ES-I3 (cell line): ENCODE results near the gene PDAP1.
"Not testable (repeated sequence)": the region's sequence is repeated elsewhere in the genome, so short reads cannot be mapped to it uniquely, and the experiment has no call there.

ENCODE experiments used
- H3K36me3 ChIP-seq: 2 replicates; pipeline ENCODE4 v1.6.1; 2013; ENCODE audit warnings: mild to moderate bottlenecking, low read length, control low read depth, moderate library complexity; ENCODE audit not compliant: insufficient read depth
- H3K4me1 ChIP-seq: 2 replicates; pipeline ENCODE4 v1.6.1; 2013; ENCODE audit warnings: mild to moderate bottlenecking, control low read depth, low read length; ENCODE audit not compliant: insufficient read depth
- H3K9ac ChIP-seq: 2 replicates; pipeline ENCODE4 v1.6.1; 2013; ENCODE audit warnings: low read depth, mild to moderate bottlenecking, low read length, moderate library complexity
- H3K9me3 ChIP-seq: 2 replicates; pipeline ENCODE4 v1.6.1; 2013; ENCODE audit warnings: mild to moderate bottlenecking, low read length, moderate library complexity; ENCODE audit not compliant: control insufficient read depth, insufficient read depth

Gene PDAP1

GRCh38 chr7:99383791-99384370 is 24.5 kb downstream of the PDAP1 start:
- Histone ChIP-seq H3K36me3 (peaks cover 11% of the 10 kb centered on the region), H3K9ac (no peak overlapping the region), H3K4me1 (peaks cover 12% of the 10 kb centered on the region)

GRCh38 chr7:99383203-99383602 is 25.2 kb downstream of the PDAP1 start:
- no peaks in the 10 kb centered on the region for H3K9me3 ChIP-seq
- peaks cover 12% of the 10 kb centered on the region for H3K4me1 ChIP-seq
- no peak overlapping the region for H3K9ac ChIP-seq
- H3K36me3 ChIP-seq = peaks cover 9% of the 10 kb centered on the region

More at GRCh38 chr7:99383791-99384370, 24.5 kb downstream of the PDAP1 start:
- no peaks in the 10 kb centered on the region for H3K9me3 ChIP-seq

- Histone ChIP-seq H3K9me3 (no peaks in the 10 kb centered on the region), H3K36me3 (peaks cover 4% of the 10 kb centered on the region; the same call in 1 of the 2 replicates), H3K9ac (no peak overlapping the region), H3K4me1 (peaks cover 12% of the 10 kb centered on the region)
Measured at GRCh38 chr7:99381664-99382075, 26.7 kb downstream of the PDAP1 start.

- Histone ChIP-seq H3K4me1 (peaks cover 12% of the 10 kb centered on the region), H3K9me3 (no peaks in the 10 kb centered on the region), H3K36me3 (no peaks in the 10 kb centered on the region), H3K9ac (no peak overlapping the region)
Measured at GRCh38 chr7:99380823-99381663, 27.4 kb downstream of the PDAP1 start.

GRCh38 chr7:99380032-99380822 is 28.2 kb downstream of the PDAP1 start:
- Histone ChIP-seq H3K4me1 (peaks cover 12% of the 10 kb centered on the region), H3K36me3 (no peaks in the 10 kb centered on the region), H3K9ac (no peak overlapping the region), H3K9me3 (no peaks in the 10 kb centered on the region)

- not testable (repeated sequence) for H3K36me3 ChIP-seq, H3K9me3 ChIP-seq, H3K9ac ChIP-seq
- peaks cover 12% of the 10 kb centered on the region for H3K4me1 ChIP-seq
Measured at GRCh38 chr7:99379693-99380031, 28.7 kb downstream of the PDAP1 start.

- H3K9me3 ChIP-seq = no peaks in the 10 kb centered on the region
- H3K4me1 ChIP-seq = peaks cover 12% of the 10 kb centered on the region
- no peak overlapping the region for H3K9ac ChIP-seq
- H3K36me3 ChIP-seq = no peaks in the 10 kb centered on the region
Measured at GRCh38 chr7:99379043-99379577, 29.3 kb downstream of the PDAP1 start.

- Histone ChIP-seq H3K9ac (peak overlapping the region; percentile 77), H3K4me1 (peaks cover 16% of the 10 kb centered on the region), H3K9me3 (no peaks in the 10 kb centered on the region), H3K36me3 (no peaks in the 10 kb centered on the region)
Measured at GRCh38 chr7:99375070-99375807, 33.2 kb downstream of the PDAP1 start.

- peak within 1 kb of the TSS; percentile 99 for H3K9ac ChIP-seq
- no peaks in the 10 kb centered on the region for H3K9me3 ChIP-seq
Measured at GRCh38 chr7:99374111-99375064, 34.0 kb downstream of the PDAP1 start, which contains the start of gene ARPC1B. Gene ARPC1B (plus strand): TSS chr7:99374730. CDS start chr7:99385715, 10,985 bp downstream.

GRCh38 chr7:99373091-99374066 is 35.0 kb downstream of the PDAP1 start:
- Histone ChIP-seq H3K4me1 (peaks cover 6% of the 10 kb centered on the region; the same call in 1 of the 2 replicates), H3K9me3 (no peaks in the 10 kb centered on the region), H3K36me3 (no peaks in the 10 kb centered on the region), H3K9ac (peak overlapping the region; percentile 99)

More at GRCh38 chr7:99374111-99375064, 34.0 kb downstream of the PDAP1 start, which contains the start of gene ARPC1B:
- H3K4me1 ChIP-seq = peaks cover 7% of the 10 kb centered on the region
- no peaks in the 10 kb centered on the region for H3K36me3 ChIP-seq

GRCh38 chr7:99372275-99373090 is 35.9 kb downstream of the PDAP1 start:
- H3K4me1 ChIP-seq = peaks cover 6% of the 10 kb centered on the region; the same call in 1 of the 2 replicates
- no peaks in the 10 kb centered on the region for H3K9me3 ChIP-seq
- no peaks in the 10 kb centered on the region for H3K36me3 ChIP-seq
- no peak overlapping the region; the same call in 1 of the 2 replicates for H3K9ac ChIP-seq
